ENCODE measurements around the gene FBXO15.

Gene FBXO15

GRCh38 chr18:74060579-74060978 lies 87.1 kb downstream of the FBXO15 start:
- no peaks in the 10 kb centered on the region for H3K36me3 ChIP-seq (ENCODE audit: insufficient read depth, low read length)
- no peak overlapping the region for H3K4me3 ChIP-seq (ENCODE audit: low read length)
- H3K4me1 ChIP-seq (ENCODE audit: insufficient read depth, low read length), result no peaks in the 10 kb centered on the region
- no peak overlapping the region for H2AFZ ChIP-seq (ENCODE audit: low read depth, low read length)
- no peaks in the 10 kb centered on the region for H3K27me3 ChIP-seq (ENCODE audit: insufficient read depth, low read length)
- H3K9me3 ChIP-seq (ENCODE audit: low read length), result no peaks in the 10 kb centered on the region

DNA sequence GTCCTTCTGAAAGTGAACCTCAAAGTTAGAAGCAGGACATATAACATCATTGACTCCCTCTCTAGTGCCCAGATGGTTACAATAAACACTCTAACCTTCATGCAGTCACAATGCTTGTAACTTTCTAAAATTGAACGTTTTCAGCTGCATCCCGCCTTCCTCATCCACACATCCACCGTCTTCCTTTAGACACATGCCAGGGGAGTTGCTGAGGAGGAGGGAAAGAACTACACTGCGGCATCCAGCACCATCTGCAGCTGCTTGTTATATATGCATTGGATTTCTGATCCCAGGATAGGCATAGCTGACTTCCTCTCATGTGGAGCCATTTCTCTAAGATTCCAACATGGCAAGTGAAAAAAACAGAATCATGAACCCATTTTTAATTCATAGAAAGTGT lies 96.8 kb downstream of the FBXO15 start:
- Histone ChIP-seq H2AFZ (ENCODE audit: low read depth, low read length) (no peak overlapping the region), H3K36me3 (ENCODE audit: insufficient read depth, low read length) (no peaks in the 10 kb centered on the region)

DNA sequence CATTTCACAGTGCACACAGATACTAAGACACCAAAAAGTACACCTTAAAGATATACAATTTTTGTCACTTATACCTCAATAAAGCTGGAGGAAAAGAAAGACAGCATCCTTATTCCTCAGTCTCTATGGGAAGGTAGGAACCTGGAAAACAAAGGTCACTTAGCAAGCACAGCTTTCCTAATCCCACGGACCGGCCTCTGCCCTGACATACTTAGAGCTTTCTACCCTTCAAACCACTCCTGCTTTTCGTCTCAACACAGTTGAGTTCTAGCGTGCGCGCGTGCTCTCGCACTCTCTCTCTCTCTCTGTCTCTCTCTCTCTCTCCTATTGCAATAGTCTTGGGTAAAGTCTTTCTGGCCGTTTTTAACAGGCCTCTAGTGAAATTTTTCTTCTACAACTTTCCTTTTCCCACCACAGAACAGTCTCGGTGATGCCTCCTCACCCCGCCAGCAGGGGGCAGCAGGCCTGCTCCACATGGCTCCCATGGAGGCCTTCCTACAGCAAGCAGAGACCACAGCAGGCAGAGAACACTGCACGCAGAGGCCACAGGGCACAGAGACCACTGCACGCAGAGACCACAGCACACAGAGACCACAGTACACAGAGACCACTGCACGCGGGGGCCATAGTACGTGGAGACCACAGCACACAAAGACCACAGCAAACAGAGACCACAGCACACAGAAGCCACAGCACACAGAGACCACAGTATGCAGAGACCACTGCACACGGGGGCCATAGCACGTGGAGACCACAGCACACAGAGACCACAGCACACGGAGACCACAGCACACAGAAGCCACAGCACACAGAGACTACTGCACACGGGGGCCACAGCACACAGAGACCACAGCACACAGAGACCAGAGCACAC lies 106.9 kb downstream of the FBXO15 start:
- Histone ChIP-seq H2AFZ (ENCODE audit: low read depth, low read length) (no peak overlapping the region), H3K4me1 (ENCODE audit: insufficient read depth, low read length) (no peaks in the 10 kb centered on the region), H3K9me3 (ENCODE audit: low read length) (no peaks in the 10 kb centered on the region), H3K36me3 (ENCODE audit: insufficient read depth, low read length) (no peaks in the 10 kb centered on the region), H3K27me3 (ENCODE audit: insufficient read depth, low read length) (no peaks in the 10 kb centered on the region), H3K4me3 (ENCODE audit: low read length) (no peak overlapping the region)

More for the DNA sequence above, 96.8 kb downstream of the FBXO15 start:
- H3K4me1 ChIP-seq (ENCODE audit: insufficient read depth, low read length), result no peaks in the 10 kb centered on the region
- H3K4me3 ChIP-seq (ENCODE audit: low read length), result no peak overlapping the region
- H3K9me3 ChIP-seq (ENCODE audit: low read length), result no peaks in the 10 kb centered on the region
- H3K27me3 ChIP-seq (ENCODE audit: insufficient read depth, low read length), result no peaks in the 10 kb centered on the region

GRCh38 chr18:74040008-74040407 lies 107.6 kb downstream of the FBXO15 start:
- H3K9me3 ChIP-seq (ENCODE audit: low read length), result no peaks in the 10 kb centered on the region
- no peaks in the 10 kb centered on the region for H3K36me3 ChIP-seq (ENCODE audit: insufficient read depth, low read length)
- H3K4me1 ChIP-seq (ENCODE audit: insufficient read depth, low read length), result no peaks in the 10 kb centered on the region
- no peaks in the 10 kb centered on the region for H3K27me3 ChIP-seq (ENCODE audit: insufficient read depth, low read length)
- H3K4me3 ChIP-seq (ENCODE audit: low read length), result no peak overlapping the region
- H2AFZ ChIP-seq (ENCODE audit: low read depth, low read length), result no peak overlapping the region

DNA sequence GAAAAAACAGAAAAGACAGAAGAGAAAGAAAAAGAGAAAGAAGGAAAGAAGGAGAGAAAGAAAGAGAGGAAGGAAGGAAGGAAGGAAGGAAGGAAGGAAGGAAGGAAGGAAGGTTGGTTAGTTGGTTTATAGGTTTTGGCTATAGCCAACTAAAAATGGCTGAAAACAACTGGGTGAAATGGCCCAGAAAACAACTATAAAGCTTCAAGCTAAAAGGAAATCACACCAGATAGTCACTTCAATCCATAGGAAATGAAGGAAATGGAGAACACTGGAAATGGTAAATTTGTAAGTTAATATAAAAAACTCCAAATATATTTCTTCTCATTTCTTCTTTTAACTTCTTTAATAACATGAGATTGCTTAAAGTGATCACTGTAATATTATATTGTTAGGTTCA lies 118.5 kb downstream of the FBXO15 start:
- no peak overlapping the region for H3K4me3 ChIP-seq (ENCODE audit: low read length)
- no peak overlapping the region for H2AFZ ChIP-seq (ENCODE audit: low read depth, low read length)
- H3K9me3 ChIP-seq (ENCODE audit: low read length), result no peaks in the 10 kb centered on the region
- H3K36me3 ChIP-seq (ENCODE audit: insufficient read depth, low read length), result no peaks in the 10 kb centered on the region
- H3K27me3 ChIP-seq (ENCODE audit: insufficient read depth, low read length), result no peaks in the 10 kb centered on the region
- no peaks in the 10 kb centered on the region for H3K4me1 ChIP-seq (ENCODE audit: insufficient read depth, low read length)

All from neuron (in vitro differentiated cells).